AG04449 (cell line): Measurements from ENCODE around the gene HIBCH.
"Not testable (repeated sequence)": the region's sequence is repeated elsewhere in the genome, so short reads cannot be mapped to it uniquely, and the experiment has no call there.

Source experiments
- CTCF ChIA-PET: fragments of 350-600 bp; formaldehyde crosslinking; extraction: SDS; loops from one replicate; lab custom pipeline; 2021; ENCODE audit warnings: antibody characterized with exemption; lab: Yijun Ruan, JAX
- POLR2A ChIA-PET: fragments of 400-600, 350-600 bp; formaldehyde crosslinking; extraction: SDS; loops from one replicate; lab custom pipeline; 2020; ENCODE audit warnings: antibody characterized with exemption, inconsistent platforms; lab: Yijun Ruan, JAX
- DNase-seq: peaks from one replicate; pipeline ENCODE4 v3.0.0-alpha.2; 2010; ENCODE audit warnings: low read depth, low spot score
- H3K4me3 ChIP-seq: 2 replicates; pipeline ENCODE4 v1.5.1; 2011; ENCODE audit warnings: low read depth, mild to moderate bottlenecking, control low read depth, low read length
- CTCF ChIP-seq: IDR thresholded peaks from one replicate; pipeline ENCODE4 v1.5.1; 2011; ENCODE audit warnings: mild to moderate bottlenecking, moderate library complexity, low read length, control low read depth, inconsistent platforms; ENCODE audit not compliant: insufficient read depth; ENCODE audit errors: missing control alignments

The HIBCH gene

GRCh38 chr2:190169221-190170072 is 150.2 kb downstream of the HIBCH start:
- DNase-seq: no peak
- POLR2A ChIA-PET: no interaction called here
- CTCF ChIA-PET: interaction anchor here (1.1 kb wide), 1 partner anchor 10 kb away, joined by 3 read pairs; no protein-coding TSS in a partner anchor
- TF ChIP-seq CTCF: no peak
- H3K4me3 ChIP-seq: no peak overlapping the region

GRCh38 chr2:190167702-190168101 is 151.9 kb downstream of the HIBCH start:
- ChIA-PET CTCF (no interaction called here), POLR2A (no interaction called here)
- TF ChIP-seq CTCF: no peak
- DNase-seq: no peak
- no peak overlapping the region for H3K4me3 ChIP-seq

GRCh38 chr2:190165491-190165890 is 154.1 kb downstream of the HIBCH start:
- no peak for TF ChIP-seq CTCF
- CTCF ChIA-PET: no interaction called here
- H3K4me3 ChIP-seq: no peak overlapping the region
- POLR2A ChIA-PET: no interaction called here
- DNase-seq: no peak

GRCh38 chr2:190162851-190163250 is 156.8 kb downstream of the HIBCH start:
- H3K4me3 ChIP-seq: no peak overlapping the region
- POLR2A ChIA-PET: no interaction called here
- TF ChIP-seq CTCF: no peak
- no peak for DNase-seq
- CTCF ChIA-PET: interaction anchor here (1.1 kb wide), 1 partner anchor 74 kb away, joined by 4 read pairs; no protein-coding TSS in a partner anchor

GRCh38 chr2:190159453-190159852 is 160.2 kb downstream of the HIBCH start:
- TF ChIP-seq CTCF: no peak
- DNase-seq: no peak
- ChIA-PET POLR2A (no interaction called here), CTCF (interaction anchor here (1.5 kb wide), 1 partner anchor 12 kb away, joined by 4 read pairs; no protein-coding TSS in a partner anchor)
- no peak overlapping the region for H3K4me3 ChIP-seq

- no peak for DNase-seq
- POLR2A ChIA-PET: no interaction called here
- H3K4me3 ChIP-seq: no peak overlapping the region
- no peak for TF ChIP-seq CTCF
- CTCF ChIA-PET: no interaction called here
Observed at GRCh38 chr2:190158798-190159434, 160.7 kb downstream of the HIBCH start.

- POLR2A ChIA-PET, H3K4me3 ChIP-seq, DNase-seq: not testable (repeated sequence)
- CTCF ChIA-PET: interaction anchor here (0.6 kb wide), 1 partner anchor 444 kb away, joined by 3 read pairs; no protein-coding TSS in a partner anchor
Observed at GRCh38 chr2:190157613-190158528, 161.8 kb downstream of the HIBCH start.
